ENCODE data around the gene KIF5C. TPM values are rescaled to one million over a fixed set of nuclear protein-coding genes. Genes with fewer than 3 reads are reported as not detected.
A peak's percentile ranks its signal among the peaks of the same experiment; 100 is the strongest.

Gene KIF5C
- total RNA-seq, 1 experiment from 2014 or later = 10.7 TPM

GRCh38 chr2:148918554-148918953, 43.5 kb downstream of the KIF5C start:
- no peak for DNase-seq (ENCODE audit: low spot score)

DNA sequence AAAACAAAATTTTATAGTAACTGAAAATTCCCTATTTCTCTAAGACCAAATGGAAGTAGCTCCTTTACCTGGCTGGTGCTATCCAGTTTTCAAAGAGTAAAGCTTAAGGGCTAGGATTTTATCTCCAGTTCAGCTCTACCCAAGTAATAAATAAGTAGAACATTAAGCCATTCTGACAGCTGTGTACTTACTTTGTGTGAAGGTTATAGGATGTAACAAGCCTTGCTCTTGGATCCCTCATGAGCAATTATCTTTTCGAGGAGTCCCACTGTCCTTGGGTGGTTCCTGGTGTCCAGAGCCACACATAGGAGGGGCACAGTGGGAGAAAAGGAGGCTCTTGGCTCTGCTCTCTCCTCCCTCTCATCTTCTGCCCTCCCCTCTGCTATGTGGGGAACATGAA, 45.5 kb downstream of the KIF5C start:
- in situ Hi-C loops (cut with HindIII; ENCODE audit: low sequenced_read_pairs) = no loop called here
- no peak for DNase-seq (ENCODE audit: low spot score)

More at GRCh38 chr2:148918554-148918953, 43.5 kb downstream of the KIF5C start:
- in situ Hi-C loops (cut with HindIII; ENCODE audit: low sequenced_read_pairs) = no loop called here

- in situ Hi-C loops (cut with HindIII; ENCODE audit: low sequenced_read_pairs) = no loop called here
- DNase-seq (ENCODE audit: low spot score) = no peak
These were observed 47.0 kb downstream of the KIF5C start for GRCh38 chr2:148922062-148922461.

DNA sequence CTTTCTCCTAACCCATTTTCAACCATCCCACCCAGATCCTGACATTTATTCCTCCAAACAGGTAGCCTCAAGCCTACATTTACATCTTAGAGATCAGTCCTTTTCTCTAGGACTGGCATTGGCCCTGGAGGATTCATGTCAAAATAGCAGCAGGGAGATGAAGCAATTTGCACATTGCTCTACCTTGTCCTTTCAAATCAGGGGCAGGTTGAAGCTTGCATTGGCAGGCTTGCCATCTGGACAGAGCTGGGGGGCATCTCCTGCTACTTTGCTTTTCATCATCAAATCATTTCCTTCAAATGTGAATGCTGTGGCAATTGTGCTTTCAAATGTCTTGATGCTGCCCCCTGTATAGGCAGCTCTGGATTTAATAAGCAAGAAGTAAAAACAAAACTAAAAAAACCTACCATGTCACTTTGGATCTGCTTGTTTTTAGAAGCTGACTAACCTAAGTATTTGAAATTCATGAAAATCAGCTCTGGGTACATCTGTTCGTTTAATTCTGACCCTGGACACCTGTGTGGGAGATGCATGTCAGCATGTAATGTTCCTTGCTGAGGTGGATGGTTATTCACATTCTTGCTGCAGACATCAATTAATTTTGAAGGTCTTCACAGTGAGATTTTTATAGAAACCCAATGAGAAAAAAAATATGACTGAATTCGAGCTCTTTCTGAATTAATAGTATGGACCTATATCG, 47.9 kb downstream of the KIF5C start:
- peak; percentile 94 for DNase-seq (ENCODE audit: low spot score)
- in situ Hi-C loops (cut with HindIII; ENCODE audit: low sequenced_read_pairs) = no loop called here

DNA sequence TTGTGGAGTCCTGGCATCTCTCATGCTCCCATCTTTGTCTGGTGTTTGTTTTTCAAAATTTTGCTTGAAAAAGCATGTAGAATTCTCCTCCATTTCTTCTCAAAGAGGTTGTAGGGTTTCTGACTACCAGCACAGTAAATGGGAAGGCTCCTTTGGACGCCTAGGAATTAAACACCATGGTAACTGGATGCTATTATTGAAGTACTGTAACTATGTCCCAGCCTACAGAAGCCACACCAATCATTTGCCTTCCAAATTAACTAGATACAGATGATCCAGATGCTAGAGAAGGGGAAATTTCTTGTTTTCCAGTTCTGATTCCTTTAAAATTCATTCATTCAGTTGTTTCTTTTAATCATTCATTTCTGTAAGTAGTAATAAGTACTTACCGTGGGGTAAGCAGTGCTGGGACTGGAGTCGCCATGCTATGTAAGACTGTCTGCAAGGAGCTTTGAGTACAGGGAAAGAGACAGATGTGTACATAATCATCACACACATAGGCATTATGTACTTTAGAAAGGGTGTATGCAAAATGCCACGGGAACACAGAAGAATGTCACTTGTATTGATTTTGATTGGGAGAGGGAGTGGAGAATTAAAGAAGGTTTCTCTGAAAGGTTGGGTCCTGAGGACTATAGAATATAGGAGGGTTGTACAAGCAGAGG, 49.6 kb downstream of the KIF5C start:
- in situ Hi-C loops (cut with HindIII; ENCODE audit: low sequenced_read_pairs) = no loop called here
- DNase-seq (ENCODE audit: low spot score) = no peak

- in situ Hi-C loops (cut with HindIII; ENCODE audit: low sequenced_read_pairs) = no loop called here
- DNase-seq (ENCODE audit: low spot score) = peak; percentile 85
These were observed 51.4 kb downstream of the KIF5C start for GRCh38 chr2:148926291-148926961.

DNA sequence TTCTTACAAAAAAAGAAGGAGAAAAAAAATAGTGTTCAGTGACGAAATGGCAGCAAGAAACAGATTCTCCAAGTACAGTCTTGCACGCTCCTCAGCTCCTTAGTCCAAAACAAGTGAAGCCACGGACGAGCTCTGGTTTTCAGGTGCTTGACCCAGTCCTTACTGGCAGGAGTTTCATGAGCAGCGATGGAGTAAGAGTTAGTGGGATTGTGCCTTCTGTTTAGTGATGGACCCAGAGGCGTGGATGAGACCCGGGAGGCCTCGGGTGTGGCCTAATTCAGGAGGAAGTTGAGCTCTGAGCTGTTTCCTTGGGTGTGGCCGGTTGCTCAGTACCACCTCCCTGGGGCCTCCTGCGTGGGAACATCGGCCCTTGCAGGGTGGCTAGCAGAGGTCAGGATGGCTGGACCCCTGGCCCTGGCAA, 52.0 kb downstream of the KIF5C start:
- in situ Hi-C loops (cut with HindIII; ENCODE audit: low sequenced_read_pairs) = no loop called here
- no peak for DNase-seq (ENCODE audit: low spot score)

DNA sequence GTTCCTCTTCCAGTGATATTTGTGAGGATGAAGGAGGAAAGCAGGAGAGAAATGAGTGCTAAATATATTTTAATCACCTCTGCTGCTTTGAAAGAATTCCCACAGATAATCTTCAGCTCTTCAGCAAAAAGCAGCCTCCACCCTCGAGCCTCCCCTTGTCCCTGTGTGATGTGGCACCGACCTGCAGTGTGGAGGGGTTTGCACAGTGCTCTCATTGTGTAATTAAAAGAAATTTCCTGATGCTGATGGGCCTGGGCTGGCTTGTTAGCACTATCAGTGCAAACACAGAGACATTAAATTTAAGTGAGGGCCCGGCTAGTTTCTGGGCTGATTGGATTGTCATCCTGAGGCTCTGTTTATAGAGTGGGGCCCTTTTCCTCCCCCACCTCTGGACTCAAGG, 53.4 kb downstream of the KIF5C start:
- no peak for DNase-seq (ENCODE audit: low spot score)
- in situ Hi-C loops (cut with HindIII; ENCODE audit: low sequenced_read_pairs) = no loop called here

GRCh38 chr2:148930046-148930775, 55.2 kb downstream of the KIF5C start:
- in situ Hi-C loops (cut with HindIII; ENCODE audit: low sequenced_read_pairs) = no loop called here
- DNase-seq (ENCODE audit: low spot score) = no peak

GRCh38 chr2:148932536-148932935, 57.5 kb downstream of the KIF5C start:
- in situ Hi-C loops (cut with HindIII; ENCODE audit: low sequenced_read_pairs) = no loop called here
- no peak for DNase-seq (ENCODE audit: low spot score)

- in situ Hi-C loops (cut with HindIII; ENCODE audit: low sequenced_read_pairs) = no loop called here
- DNase-seq (ENCODE audit: low spot score) = no peak
These were observed 58.4 kb downstream of the KIF5C start for GRCh38 chr2:148933456-148933855.

DNA sequence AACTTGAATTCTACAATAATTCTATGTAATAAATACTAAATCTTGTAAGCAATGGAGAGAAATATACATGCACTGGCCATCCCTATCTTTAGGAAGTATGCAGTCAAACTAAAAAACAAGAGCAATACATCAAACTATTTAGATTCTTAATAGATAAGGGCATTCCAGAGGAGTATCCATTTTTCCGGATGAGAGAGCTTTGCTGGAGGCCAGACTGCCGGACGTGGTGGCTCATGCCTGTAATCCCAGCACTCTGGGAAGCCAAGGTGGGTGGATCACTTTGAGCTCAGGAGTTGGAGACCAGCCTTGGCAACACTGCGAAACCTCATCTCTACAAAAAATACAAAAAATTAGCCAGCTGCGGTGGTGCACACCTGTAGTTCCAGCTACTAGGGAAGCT, 60.8 kb downstream of the KIF5C start:
- in situ Hi-C loops (cut with HindIII; ENCODE audit: low sequenced_read_pairs) = no loop called here
- DNase-seq (ENCODE audit: low spot score) = no peak

- in situ Hi-C loops (cut with HindIII; ENCODE audit: low sequenced_read_pairs) = no loop called here
- DNase-seq (ENCODE audit: low spot score) = peak; percentile 70
These were observed 61.9 kb downstream of the KIF5C start for GRCh38 chr2:148936857-148937450.

- in situ Hi-C loops (cut with HindIII; ENCODE audit: low sequenced_read_pairs) = no loop called here
These were observed 64.2 kb downstream of the KIF5C start for GRCh38 chr2:148939271-148939670.

GRCh38 chr2:148943097-148943496, 68.1 kb downstream of the KIF5C start:
- in situ Hi-C loops (cut with HindIII; ENCODE audit: low sequenced_read_pairs) = no loop called here
- DNase-seq (ENCODE audit: low spot score) = peak; percentile 51

More at GRCh38 chr2:148939271-148939670, 64.2 kb downstream of the KIF5C start:
- DNase-seq (ENCODE audit: low spot score) = no peak

DNA sequence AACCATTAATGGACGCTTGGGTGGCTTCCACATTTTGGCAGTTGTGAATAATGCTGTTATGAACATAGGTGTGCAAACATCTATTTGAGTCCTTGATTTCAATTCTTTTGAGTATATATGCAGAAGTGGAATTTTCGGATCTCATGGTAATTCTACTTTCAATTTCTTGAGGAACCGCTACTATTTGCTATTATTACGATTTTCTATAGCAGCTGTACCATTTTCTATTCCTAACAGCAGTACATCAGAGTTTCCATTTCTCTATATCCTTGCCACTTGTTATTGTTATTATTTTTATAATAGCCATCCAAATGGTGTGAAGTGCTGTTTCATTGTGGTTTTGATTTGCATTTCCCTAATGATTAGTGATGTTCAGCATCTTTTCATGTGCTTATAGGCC, 69.5 kb downstream of the KIF5C start:
- in situ Hi-C loops (cut with HindIII; ENCODE audit: low sequenced_read_pairs) = no loop called here
- DNase-seq (ENCODE audit: low spot score) = no peak

DNA sequence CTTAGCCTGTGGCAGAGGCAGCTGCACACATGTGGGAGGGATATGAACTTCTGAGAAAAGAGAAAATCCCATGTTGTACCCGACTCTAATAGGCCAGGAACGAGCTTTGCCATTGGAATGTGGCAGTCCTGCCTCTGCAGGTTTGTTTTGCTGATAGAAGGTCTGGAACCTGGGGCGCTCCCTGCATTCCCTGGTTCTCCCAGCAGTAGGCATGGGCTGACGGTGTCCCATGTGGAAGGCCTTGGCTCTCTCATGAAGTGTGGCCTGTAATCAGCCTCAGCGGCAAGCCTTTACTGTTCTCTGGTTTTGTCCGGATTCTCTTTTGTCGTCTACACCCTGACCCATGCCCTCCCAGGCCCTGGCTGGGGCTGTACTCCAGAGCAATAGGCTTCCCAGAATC, 72.3 kb downstream of the KIF5C start:
- DNase-seq (ENCODE audit: low spot score) = no peak
- in situ Hi-C loops (cut with HindIII; ENCODE audit: low sequenced_read_pairs) = no loop called here

DNA sequence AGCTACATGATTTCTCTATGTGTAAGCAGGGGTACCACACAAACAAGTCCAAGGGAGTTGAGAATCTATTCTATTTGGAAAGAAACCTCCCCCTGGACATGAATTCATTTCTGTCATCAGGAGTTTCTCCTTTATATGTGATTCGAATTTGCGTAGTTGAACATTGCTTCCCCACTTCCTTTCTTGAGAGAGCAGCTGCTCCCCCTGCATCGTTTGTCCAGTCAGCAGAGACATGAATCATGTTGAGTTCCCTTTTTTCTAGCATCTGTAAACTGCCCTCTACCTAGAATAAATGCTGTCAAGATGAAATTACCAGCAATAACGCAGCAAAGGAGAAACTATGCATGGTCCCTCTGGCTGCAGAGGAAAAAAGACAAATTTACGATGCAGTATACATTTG, 73.8 kb downstream of the KIF5C start:
- in situ Hi-C loops (cut with HindIII; ENCODE audit: low sequenced_read_pairs) = no loop called here
- peak; percentile 30 for DNase-seq (ENCODE audit: low spot score)

- in situ Hi-C loops (cut with HindIII; ENCODE audit: low sequenced_read_pairs) = no loop called here
- DNase-seq (ENCODE audit: low spot score) = no peak
These were observed 74.3 kb downstream of the KIF5C start for GRCh38 chr2:148949348-148949747.

Data from G401 (cell line).